WTC11 (cell line): ENCODE measurements around the gene HDAC1.

ENCODE experiments used
- CREM ChIP-seq: sonication (generic); formaldehyde crosslinking; IDR thresholded peaks from 2 replicates; pipeline ENCODE4 v1.8.1; 2022; ENCODE audit warnings: mild to moderate bottlenecking, missing genetic modification reagents, moderate library complexity
- GTF2I ChIP-seq: fragments of 250-450 bp; sonication (Bioruptor Pico); conservative IDR thresholded peaks from 2 replicates; pipeline ENCODE4 v1.4.0; 2021; ENCODE audit warnings: mild to moderate bottlenecking
- HMGA2 ChIP-seq: fragments of 250-450 bp; sonication (Bioruptor Pico); IDR thresholded peaks from 2 replicates; pipeline ENCODE4 v1.4.0; 2021; ENCODE audit warnings: mild to moderate bottlenecking, moderate library complexity
- JUN ChIP-seq: sonication (generic); formaldehyde crosslinking; IDR thresholded peaks from 2 replicates; pipeline ENCODE4 v1.8.0; 2023; ENCODE audit warnings: mild to moderate bottlenecking, missing genetic modification reagents
- MYBL2 ChIP-seq: sonication (generic); formaldehyde crosslinking; IDR thresholded peaks from 2 replicates; pipeline ENCODE4 v1.8.1; 2023; ENCODE audit warnings: mild to moderate bottlenecking, moderate library complexity, missing genetic modification reagents
- NFE2L1 ChIP-seq: sonication (generic); formaldehyde crosslinking; IDR thresholded peaks from 2 replicates; pipeline ENCODE4 v1.8.1; 2023; ENCODE audit warnings: missing genetic modification reagents
- NR3C1 ChIP-seq: sonication (generic); formaldehyde crosslinking; conservative IDR thresholded peaks from 2 replicates; pipeline ENCODE4 v1.8.1; 2023; ENCODE audit warnings: low read depth, mild to moderate bottlenecking, missing genetic modification reagents
- RELA ChIP-seq: sonication (generic); formaldehyde crosslinking; IDR thresholded peaks from 2 replicates; pipeline ENCODE4 v1.8.1; 2022; ENCODE audit warnings: missing genetic modification reagents, mild to moderate bottlenecking, borderline replicate concordance
- RORB ChIP-seq: fragments of 250-450 bp; sonication (Bioruptor Pico); IDR thresholded peaks from 2 replicates; pipeline ENCODE4 v1.9.0; 2021; ENCODE audit warnings: mild to moderate bottlenecking
- ZNF232 ChIP-seq: sonication (generic); formaldehyde crosslinking; IDR thresholded peaks from 2 replicates; pipeline ENCODE4 v1.8.0; 2022; ENCODE audit warnings: mild to moderate bottlenecking, missing genetic modification reagents
- TF ChIP-seq, protein P1 (sequence below): fragments of 200-600 bp; IDR thresholded peaks from 2 replicates; pipeline ENCODE4 v1.8.0; 2022; ENCODE audit warnings: antibody characterized with exemption
- TF ChIP-seq, protein P2 (sequence below): sonication (generic); formaldehyde crosslinking; IDR thresholded peaks from 2 replicates; pipeline ENCODE4 v1.8.1; 2023; ENCODE audit warnings: mild to moderate bottlenecking, missing genetic modification reagents, moderate library complexity
- TF ChIP-seq, protein P3 (sequence below): sonication (generic); formaldehyde crosslinking; IDR thresholded peaks from 2 replicates; pipeline ENCODE4 v1.8.0; 2022; ENCODE audit warnings: mild to moderate bottlenecking, missing genetic modification reagents
- TF ChIP-seq, protein P4 (sequence below): sonication (generic); formaldehyde crosslinking; IDR thresholded peaks from 2 replicates; pipeline ENCODE4 v1.8.1; 2023; ENCODE audit warnings: mild to moderate bottlenecking, moderate library complexity, missing genetic modification reagents

DNA sequence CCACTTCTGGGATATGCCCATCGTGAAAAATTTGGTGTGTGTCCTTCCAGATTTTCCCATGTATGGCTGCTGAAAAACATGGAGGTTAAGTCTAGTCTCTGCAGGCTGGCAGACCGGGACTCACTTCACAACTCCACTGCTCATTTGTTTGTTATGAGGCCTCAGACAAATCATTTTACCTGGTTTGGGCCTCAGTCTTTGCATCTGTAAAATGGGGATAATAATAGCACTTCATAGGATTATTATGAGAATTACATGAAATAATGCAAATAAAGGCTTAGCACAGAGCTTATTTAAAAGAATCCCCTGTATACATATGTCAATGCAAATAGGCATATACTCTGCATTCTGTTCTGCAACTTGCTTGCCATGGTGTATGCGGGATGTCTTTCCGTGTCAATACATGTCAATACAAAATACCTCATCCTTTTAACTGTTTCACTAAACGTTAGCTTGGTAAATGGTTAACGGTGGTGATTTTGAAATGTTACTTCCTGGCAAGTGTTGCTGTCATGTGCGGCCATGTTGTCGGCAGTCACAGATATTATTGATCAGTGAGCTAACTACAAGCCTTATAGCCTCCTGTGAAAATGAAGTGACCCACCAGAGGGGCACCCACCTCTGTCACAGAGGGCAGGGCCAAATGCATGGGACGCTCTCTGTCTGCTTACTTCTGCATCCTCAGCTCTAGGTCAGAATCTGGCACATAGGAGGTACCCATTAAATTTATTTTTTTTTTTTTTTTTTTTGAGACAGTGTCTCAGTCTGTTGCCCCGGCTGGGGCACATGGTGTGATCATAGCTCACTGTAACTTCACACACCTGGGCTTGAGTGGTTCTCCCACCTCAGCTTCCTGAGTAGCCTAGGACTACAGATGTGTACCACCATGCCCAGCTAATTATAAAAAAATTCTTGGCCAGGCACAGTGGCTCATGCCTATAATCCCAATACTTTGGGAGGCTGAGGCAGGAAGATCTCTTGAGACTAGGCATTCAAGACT is 36.5 kb upstream of the HDAC1 start:
- TF ChIP-seq, protein P1, sequence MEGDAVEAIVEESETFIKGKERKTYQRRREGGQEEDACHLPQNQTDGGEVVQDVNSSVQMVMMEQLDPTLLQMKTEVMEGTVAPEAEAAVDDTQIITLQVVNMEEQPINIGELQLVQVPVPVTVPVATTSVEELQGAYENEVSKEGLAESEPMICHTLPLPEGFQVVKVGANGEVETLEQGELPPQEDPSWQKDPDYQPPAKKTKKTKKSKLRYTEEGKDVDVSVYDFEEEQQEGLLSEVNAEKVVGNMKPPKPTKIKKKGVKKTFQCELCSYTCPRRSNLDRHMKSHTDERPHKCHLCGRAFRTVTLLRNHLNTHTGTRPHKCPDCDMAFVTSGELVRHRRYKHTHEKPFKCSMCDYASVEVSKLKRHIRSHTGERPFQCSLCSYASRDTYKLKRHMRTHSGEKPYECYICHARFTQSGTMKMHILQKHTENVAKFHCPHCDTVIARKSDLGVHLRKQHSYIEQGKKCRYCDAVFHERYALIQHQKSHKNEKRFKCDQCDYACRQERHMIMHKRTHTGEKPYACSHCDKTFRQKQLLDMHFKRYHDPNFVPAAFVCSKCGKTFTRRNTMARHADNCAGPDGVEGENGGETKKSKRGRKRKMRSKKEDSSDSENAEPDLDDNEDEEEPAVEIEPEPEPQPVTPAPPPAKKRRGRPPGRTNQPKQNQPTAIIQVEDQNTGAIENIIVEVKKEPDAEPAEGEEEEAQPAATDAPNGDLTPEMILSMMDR = no peak
- TF ChIP-seq, protein P2, sequence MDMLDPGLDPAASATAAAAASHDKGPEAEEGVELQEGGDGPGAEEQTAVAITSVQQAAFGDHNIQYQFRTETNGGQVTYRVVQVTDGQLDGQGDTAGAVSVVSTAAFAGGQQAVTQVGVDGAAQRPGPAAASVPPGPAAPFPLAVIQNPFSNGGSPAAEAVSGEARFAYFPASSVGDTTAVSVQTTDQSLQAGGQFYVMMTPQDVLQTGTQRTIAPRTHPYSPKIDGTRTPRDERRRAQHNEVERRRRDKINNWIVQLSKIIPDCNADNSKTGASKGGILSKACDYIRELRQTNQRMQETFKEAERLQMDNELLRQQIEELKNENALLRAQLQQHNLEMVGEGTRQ (CRISPR knock-in tag) = no peak
- TF ChIP-seq, protein P3, sequence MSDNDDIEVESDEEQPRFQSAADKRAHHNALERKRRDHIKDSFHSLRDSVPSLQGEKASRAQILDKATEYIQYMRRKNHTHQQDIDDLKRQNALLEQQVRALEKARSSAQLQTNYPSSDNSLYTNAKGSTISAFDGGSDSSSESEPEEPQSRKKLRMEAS (CRISPR knock-in tag) = no peak
- TF ChIP-seq MYBL2 (CRISPR knock-in tag) = no peak
- no peak for TF ChIP-seq ZNF232
- no peak for TF ChIP-seq JUN (CRISPR knock-in tag)
- no peak for TF ChIP-seq RELA (CRISPR knock-in tag)
- TF ChIP-seq NFE2L1 = no peak
- no peak for TF ChIP-seq CREM
- TF ChIP-seq RORB (CRISPR knock-in tag) = no peak
- no peak for TF ChIP-seq HMGA2 (CRISPR knock-in tag)
- no peak for TF ChIP-seq NR3C1 (CRISPR knock-in tag)
- TF ChIP-seq, protein P4, sequence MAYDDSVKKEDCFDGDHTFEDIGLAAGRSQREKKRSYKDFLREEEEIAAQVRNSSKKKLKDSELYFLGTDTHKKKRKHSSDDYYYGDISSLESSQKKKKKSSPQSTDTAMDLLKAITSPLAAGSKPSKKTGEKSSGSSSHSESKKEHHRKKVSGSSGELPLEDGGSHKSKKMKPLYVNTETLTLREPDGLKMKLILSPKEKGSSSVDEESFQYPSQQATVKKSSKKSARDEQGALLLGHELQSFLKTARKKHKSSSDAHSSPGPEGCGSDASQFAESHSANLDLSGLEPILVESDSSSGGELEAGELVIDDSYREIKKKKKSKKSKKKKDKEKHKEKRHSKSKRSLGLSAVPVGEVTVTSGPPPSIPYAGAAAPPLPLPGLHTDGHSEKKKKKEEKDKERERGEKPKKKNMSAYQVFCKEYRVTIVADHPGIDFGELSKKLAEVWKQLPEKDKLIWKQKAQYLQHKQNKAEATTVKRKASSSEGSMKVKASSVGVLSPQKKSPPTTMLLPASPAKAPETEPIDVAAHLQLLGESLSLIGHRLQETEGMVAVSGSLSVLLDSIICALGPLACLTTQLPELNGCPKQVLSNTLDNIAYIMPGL (CRISPR knock-in tag) = no peak
- no peak for TF ChIP-seq GTF2I (CRISPR knock-in tag)
